Body of pancreas (tissue), 4 donors: ENCODE measurements around the gene EDIL3.

Source experiments
- CTCF ChIP-seq, 7 experiments: fragments of 450-650 bp in 4 of 7; fragments of 200-600 bp in 3 of 7; sonication (generic) in 3 of 7; IDR thresholded peaks; one replicate each; pipeline ENCODE4 v1.5.1; 2016 to 2019; ENCODE audit warnings: antibody characterized with exemption in 7 of 7
- POLR2A ChIP-seq, 3 donors: fragments of 450-650 bp; IDR thresholded peaks; one replicate each; pipeline ENCODE4 v1.6.1; 2016; ENCODE audit warnings: antibody characterized with exemption in 3 of 3, mild to moderate bottlenecking in 2 of 3

DNA sequence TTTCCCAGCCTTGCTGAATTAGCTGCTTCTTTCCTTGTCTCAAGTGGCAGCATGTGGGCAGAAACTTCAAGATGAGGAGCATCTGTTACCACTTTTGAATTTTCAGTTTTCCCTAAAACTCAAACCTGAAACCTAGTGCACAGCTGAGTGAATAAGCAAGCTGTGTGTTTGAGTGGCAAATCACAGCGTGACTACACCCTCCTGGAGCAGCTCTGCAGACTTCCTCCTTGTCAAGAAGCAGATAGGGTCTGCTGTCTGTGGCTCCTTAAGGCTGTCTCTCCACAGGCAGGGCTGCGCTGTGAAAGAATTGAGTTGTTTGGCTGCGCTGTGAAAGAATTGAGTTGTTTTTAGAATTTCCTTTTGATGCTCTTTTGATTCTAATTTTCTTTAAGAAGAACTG is 484.4 kb downstream of the EDIL3 start:
- TF ChIP-seq CTCF (IDR thresholded peaks at IDR 0.05) (no peak), POLR2A (IDR thresholded peaks at IDR 0.05) (no peak)
